Measurements from ENCODE around the gene AK8. TPM values are rescaled to one million over a fixed set of nuclear protein-coding genes. Genes with fewer than 3 reads are reported as not detected.

AK8 gene
- total and polyA plus RNA-seq, 9 of the 15 experiments (the other 6 are each of a cell fraction or from before 2014, with no cell fraction given): 0.06 to 0.37 TPM; not detected in 7

DNA sequence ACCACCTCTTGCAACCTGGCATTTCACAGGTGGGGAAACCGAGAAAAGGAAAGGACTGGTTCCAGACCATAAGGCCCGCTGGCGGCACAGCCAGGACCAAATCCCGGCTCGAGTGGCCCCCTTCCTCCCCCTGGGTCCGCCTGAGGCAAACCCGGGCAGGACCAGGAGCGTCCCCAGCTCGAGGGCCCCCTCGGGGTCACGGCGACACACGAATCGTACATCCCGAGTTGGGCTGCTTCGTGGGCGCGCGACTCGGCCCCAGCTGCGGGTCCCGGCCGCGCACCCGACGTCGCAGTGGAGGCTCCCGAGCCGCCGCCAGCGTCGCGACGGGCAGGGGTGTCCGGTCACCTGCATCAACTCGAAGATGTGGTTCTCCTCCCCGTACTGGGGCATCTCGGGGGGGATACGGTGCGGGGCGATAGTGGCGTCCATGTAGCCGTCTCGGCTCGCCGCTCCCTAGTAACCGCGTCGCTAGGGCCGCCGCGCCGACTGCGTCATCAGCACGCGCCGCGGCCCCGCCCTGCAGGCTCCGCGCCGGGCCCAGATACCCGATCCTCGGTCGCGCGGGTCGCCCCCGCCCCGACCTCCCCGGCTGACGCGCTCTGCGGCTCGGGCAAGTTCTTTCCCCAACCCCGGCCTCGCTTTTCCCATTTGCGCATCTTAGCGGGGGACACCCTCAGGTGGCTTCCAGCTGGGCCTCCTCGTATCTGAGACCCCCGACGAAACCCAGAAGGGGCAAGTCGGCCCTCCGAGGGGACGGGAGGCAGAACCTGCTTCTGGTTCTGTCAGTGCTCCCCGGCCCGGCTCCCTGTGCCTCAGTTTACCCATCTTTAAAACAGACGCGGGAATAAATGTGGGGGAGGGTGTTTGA, at the start of gene AK8 (continued):
- TF ChIP-seq, protein P1, sequence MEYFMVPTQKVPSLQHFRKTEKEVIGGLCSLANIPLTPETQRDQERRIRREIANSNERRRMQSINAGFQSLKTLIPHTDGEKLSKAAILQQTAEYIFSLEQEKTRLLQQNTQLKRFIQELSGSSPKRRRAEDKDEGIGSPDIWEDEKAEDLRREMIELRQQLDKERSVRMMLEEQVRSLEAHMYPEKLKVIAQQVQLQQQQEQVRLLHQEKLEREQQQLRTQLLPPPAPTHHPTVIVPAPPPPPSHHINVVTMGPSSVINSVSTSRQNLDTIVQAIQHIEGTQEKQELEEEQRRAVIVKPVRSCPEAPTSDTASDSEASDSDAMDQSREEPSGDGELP (CRISPR knock-in tag; IDR thresholded peaks at IDR 0.05; ENCODE audit: borderline replicate concordance): peak; percentile 38; the same call in 1 of the 2 replicates
- TF ChIP-seq EGR1 (conservative IDR thresholded peaks at IDR 0.05): peak; percentile 69
- no peak for TF ChIP-seq BRCA1 (IDR thresholded peaks at IDR 0.05)
- no peak for TF ChIP-seq BRCA1 (CRISPR knock-in tag; IDR thresholded peaks at IDR 0.05)
- TF ChIP-seq RUNX1 (IDR thresholded peaks at IDR 0.05; ENCODE audit: low read depth): no peak
- TF ChIP-seq, protein P2, sequence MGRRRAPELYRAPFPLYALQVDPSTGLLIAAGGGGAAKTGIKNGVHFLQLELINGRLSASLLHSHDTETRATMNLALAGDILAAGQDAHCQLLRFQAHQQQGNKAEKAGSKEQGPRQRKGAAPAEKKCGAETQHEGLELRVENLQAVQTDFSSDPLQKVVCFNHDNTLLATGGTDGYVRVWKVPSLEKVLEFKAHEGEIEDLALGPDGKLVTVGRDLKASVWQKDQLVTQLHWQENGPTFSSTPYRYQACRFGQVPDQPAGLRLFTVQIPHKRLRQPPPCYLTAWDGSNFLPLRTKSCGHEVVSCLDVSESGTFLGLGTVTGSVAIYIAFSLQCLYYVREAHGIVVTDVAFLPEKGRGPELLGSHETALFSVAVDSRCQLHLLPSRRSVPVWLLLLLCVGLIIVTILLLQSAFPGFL (CRISPR knock-in tag; IDR thresholded peaks at IDR 0.05): no peak
- TF ChIP-seq KDM4B (IDR thresholded peaks at IDR 0.05; ENCODE audit: borderline replicate concordance in 2 of 2, low read depth in 1 of 2): no peak
- peak; percentile 86 for TF ChIP-seq ATF1 (CRISPR knock-in tag; IDR thresholded peaks at IDR 0.05)
- TF ChIP-seq ATF1 (tag; IDR thresholded peaks at IDR 0.05): peak; percentile 99
- TF ChIP-seq KLF1 (tag; IDR thresholded peaks at IDR 0.05): peak; percentile 95
- TF ChIP-seq, protein P3, sequence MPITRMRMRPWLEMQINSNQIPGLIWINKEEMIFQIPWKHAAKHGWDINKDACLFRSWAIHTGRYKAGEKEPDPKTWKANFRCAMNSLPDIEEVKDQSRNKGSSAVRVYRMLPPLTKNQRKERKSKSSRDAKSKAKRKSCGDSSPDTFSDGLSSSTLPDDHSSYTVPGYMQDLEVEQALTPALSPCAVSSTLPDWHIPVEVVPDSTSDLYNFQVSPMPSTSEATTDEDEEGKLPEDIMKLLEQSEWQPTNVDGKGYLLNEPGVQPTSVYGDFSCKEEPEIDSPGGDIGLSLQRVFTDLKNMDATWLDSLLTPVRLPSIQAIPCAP (CRISPR knock-in tag; IDR thresholded peaks at IDR 0.05; ENCODE audit: borderline replicate concordance): no peak
- peak; percentile 74 for TF ChIP-seq SMAD4 (CRISPR knock-in tag; conservative IDR thresholded peaks at IDR 0.05)
- peak; percentile 98 for TF ChIP-seq CREB1 (IDR thresholded peaks at IDR 0.05)
- TF ChIP-seq CREB1 (CRISPR knock-in tag; IDR thresholded peaks at IDR 0.05): peak; percentile 99
- TF ChIP-seq TBL1XR1 (IDR thresholded peaks at IDR 0.05; ENCODE audit: low read length in 2 of 2): peak in 1 of 2 experiments; percentile 81; a peak in 2 of 4 replicates
- TF ChIP-seq, protein P4, sequence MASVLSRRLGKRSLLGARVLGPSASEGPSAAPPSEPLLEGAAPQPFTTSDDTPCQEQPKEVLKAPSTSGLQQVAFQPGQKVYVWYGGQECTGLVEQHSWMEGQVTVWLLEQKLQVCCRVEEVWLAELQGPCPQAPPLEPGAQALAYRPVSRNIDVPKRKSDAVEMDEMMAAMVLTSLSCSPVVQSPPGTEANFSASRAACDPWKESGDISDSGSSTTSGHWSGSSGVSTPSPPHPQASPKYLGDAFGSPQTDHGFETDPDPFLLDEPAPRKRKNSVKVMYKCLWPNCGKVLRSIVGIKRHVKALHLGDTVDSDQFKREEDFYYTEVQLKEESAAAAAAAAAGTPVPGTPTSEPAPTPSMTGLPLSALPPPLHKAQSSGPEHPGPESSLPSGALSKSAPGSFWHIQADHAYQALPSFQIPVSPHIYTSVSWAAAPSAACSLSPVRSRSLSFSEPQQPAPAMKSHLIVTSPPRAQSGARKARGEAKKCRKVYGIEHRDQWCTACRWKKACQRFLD (CRISPR knock-in tag; IDR thresholded peaks at IDR 0.05): 0 out of 2 replicates have a peak, but pooled peaks have one; percentile 53
- TF ChIP-seq, protein P5, sequence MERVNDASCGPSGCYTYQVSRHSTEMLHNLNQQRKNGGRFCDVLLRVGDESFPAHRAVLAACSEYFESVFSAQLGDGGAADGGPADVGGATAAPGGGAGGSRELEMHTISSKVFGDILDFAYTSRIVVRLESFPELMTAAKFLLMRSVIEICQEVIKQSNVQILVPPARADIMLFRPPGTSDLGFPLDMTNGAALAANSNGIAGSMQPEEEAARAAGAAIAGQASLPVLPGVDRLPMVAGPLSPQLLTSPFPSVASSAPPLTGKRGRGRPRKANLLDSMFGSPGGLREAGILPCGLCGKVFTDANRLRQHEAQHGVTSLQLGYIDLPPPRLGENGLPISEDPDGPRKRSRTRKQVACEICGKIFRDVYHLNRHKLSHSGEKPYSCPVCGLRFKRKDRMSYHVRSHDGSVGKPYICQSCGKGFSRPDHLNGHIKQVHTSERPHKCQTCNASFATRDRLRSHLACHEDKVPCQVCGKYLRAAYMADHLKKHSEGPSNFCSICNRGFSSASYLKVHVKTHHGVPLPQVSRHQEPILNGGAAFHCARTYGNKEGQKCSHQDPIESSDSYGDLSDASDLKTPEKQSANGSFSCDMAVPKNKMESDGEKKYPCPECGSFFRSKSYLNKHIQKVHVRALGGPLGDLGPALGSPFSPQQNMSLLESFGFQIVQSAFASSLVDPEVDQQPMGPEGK (CRISPR knock-in tag; IDR thresholded peaks at IDR 0.05; ENCODE audit: borderline replicate concordance): no peak
- TF ChIP-seq ETS2 (tag; IDR thresholded peaks at IDR 0.05; ENCODE audit: borderline replicate concordance, poor library complexity, severe bottlenecking): no peak
- TF ChIP-seq ZNF583 (CRISPR knock-in tag; IDR thresholded peaks at IDR 0.05): no peak

All from K562 (cell line).